Vagina (tissue), 2 donors: ENCODE results near the gene DCUN1D3.

ENCODE experiments used
- CTCF ChIP-seq, 3 experiments: fragments of 450-650 bp in 2 of 3; fragments of 200-600 bp in 1 of 3; sonication (generic) in 1 of 3; IDR thresholded peaks; one replicate each; pipeline ENCODE4 v1.5.1; 2017 to 2019; ENCODE audit warnings: antibody characterized with exemption in 3 of 3, mild to moderate bottlenecking in 2 of 3, moderate library complexity in 2 of 3
- POLR2A ChIP-seq, 2 donors: fragments of 450-650 bp; IDR thresholded peaks; one replicate each; pipeline ENCODE4 v1.6.1; 2017; ENCODE audit warnings: antibody characterized with exemption in 2 of 2, mild to moderate bottlenecking in 2 of 2, moderate library complexity in 2 of 2
- POLR2AphosphoS5 ChIP-seq, 2 donors: sonication (generic); formaldehyde crosslinking; IDR thresholded peaks; one replicate each; pipeline ENCODE4 v1.9.0; 2017; ENCODE audit warnings: antibody characterized with exemption in 2 of 2, mild to moderate bottlenecking in 2 of 2, low read depth in 1 of 2; ENCODE audit not compliant: insufficient read depth in 1 of 2

- no peak for TF ChIP-seq CTCF (IDR thresholded peaks at IDR 0.05)
- peak; percentile 15 to 47 for TF ChIP-seq POLR2AphosphoS5 (IDR thresholded peaks at IDR 0.05; ENCODE audit: insufficient read depth in 1 of 2, low read depth in 1 of 2)
- no peak for TF ChIP-seq POLR2A (IDR thresholded peaks at IDR 0.05)
Measured at GRCh38 chr16:20904507-20905081, 4.4 kb upstream of the DCUN1D3 start.
